NB4 (cell line): Measurements from ENCODE around the gene RBM46.
A peak's percentile ranks its signal among the peaks of the same experiment; 100 is the strongest.

Source experiments
- DNase-seq: peaks from one replicate; pipeline ENCODE4 v3.0.0; 2010; ENCODE audit warnings: low read depth
- H3K4me3 ChIP-seq: one replicate; pipeline ENCODE4 v1.5.1; 2011; ENCODE audit warnings: mild to moderate bottlenecking, low read depth, low read length, moderate library complexity
- CTCF ChIP-seq: IDR thresholded peaks from one replicate; pipeline ENCODE4 v1.5.1; 2012; ENCODE audit warnings: low read depth, low read length
- MYC ChIP-seq: IDR thresholded peaks from 2 replicates; pipeline ENCODE4 v1.6.1; 2011; ENCODE audit warnings: low read depth, low read length
- POLR2A ChIP-seq: IDR thresholded peaks from 2 replicates; pipeline ENCODE4 v1.6.1; 2011; ENCODE audit warnings: mild to moderate bottlenecking; ENCODE audit not compliant: insufficient read length; ENCODE audit errors: extremely low read depth
- TF ChIP-seq, protein P1 (sequence below): IDR thresholded peaks from 2 replicates; pipeline ENCODE4 v1.6.1; 2011; ENCODE audit warnings: low read depth, low read length

Gene RBM46

DNA sequence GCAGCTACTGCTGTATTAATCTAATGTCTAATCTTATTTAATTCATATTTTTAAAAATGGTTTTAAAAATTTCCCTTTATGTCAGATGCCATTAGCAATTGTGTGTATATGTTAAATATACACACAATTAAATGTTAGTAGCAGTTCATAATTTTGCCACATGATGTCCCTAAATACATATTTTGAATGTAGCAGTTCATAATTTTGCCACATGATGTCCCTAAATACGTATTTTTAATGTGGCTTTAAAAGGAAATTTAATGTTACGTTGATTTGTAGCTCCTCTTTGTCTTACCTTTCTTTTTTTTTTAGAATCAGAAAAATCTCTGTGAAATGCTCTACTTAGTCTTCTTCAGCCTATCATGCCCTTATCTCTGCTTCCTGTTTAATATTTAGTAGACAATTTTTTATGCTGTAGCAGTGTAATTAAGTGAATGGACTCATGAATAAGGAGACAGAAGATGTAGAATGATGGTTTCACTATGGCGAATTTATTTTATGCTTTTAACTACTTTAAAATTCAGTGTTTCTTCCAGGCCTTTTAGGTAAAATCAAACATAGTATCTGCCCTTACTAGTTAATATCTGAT, 26.1 kb downstream of the RBM46 start:
- TF ChIP-seq POLR2A = no peak
- peak; percentile 29 for TF ChIP-seq CTCF
- H3K4me3 ChIP-seq = no peak overlapping the region
- DNase-seq = peak; percentile 39

DNA sequence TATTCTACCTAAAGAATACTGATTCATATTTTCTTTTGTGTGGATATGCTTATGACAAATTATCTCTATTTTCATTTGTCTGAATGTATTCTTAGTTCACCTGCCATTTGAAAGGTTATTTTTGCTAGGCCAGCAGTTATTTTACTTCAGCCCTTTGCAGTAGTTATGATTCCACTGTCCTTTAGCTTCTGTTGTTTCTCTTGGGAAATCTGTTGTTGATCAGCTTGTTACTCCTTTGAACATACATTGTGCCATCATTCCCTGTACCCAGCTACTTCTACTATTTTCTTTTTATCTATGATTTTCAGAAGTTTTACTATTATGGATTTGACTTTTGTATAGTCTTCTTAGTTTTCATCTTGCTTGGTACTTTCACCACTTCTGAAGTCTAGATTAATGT, 37.2 kb downstream of the RBM46 start:
- no peak for DNase-seq
- H3K4me3 ChIP-seq = no peak overlapping the region
- TF ChIP-seq, protein P1, sequence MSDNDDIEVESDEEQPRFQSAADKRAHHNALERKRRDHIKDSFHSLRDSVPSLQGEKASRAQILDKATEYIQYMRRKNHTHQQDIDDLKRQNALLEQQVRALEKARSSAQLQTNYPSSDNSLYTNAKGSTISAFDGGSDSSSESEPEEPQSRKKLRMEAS = no peak
- TF ChIP-seq POLR2A = no peak
- TF ChIP-seq CTCF = no peak
- no peak for TF ChIP-seq MYC

GRCh38 chr4:154822775-154823174, 41.7 kb downstream of the RBM46 start:
- TF ChIP-seq, protein P1 = no peak
- TF ChIP-seq MYC (no peak), POLR2A (no peak), CTCF (no peak)
- no peak for DNase-seq
- no peak overlapping the region for H3K4me3 ChIP-seq

- TF ChIP-seq, protein P1 = no peak
- no peak for TF ChIP-seq CTCF
- TF ChIP-seq POLR2A = no peak
- no peak for TF ChIP-seq MYC
- no peak overlapping the region for H3K4me3 ChIP-seq
- DNase-seq = no peak
These were observed 55.0 kb downstream of the RBM46 start for GRCh38 chr4:154836030-154836429.

DNA sequence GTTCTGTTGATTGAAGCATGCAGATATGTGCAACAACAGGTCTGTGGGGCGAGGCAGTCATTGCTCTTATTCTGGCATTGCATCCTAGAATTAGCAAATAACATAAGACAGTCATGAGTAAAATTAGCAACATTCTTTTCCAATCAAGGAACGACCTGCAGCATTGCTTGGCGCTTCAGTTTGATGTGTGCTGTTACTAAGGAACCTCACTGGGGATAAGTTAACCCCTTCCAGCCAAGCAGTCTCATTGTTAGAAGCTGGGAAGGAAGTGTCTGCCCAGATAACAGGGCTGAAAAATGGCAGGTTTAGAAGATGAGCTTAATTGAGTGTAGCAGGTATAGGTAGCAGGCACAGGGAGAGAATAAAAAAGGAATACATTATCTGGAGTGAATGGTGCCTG, 55.4 kb downstream of the RBM46 start:
- no peak overlapping the region for H3K4me3 ChIP-seq
- no peak for DNase-seq
- TF ChIP-seq POLR2A (no peak), MYC (no peak), CTCF (no peak)
- TF ChIP-seq, protein P1 = no peak

DNA sequence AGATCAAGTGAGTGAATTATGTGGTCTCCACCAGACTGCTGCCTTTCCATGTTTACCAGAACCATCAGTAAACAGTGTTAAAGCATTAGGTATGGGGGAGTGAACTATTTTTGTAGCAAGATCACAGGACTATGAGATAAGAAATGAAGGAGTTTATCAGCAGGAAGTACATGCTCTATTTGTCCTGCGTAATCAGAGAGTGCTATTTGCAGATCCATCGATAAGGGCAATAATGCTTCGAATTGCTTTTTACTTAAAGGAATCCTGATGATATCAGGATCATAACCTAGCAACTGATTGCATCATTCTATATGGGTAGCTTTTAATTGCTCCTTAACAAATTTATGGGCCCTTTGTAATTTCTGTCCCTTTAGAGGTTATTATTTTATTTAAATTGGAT, 57.1 kb downstream of the RBM46 start:
- DNase-seq = no peak
- no peak overlapping the region for H3K4me3 ChIP-seq
- TF ChIP-seq MYC = no peak

- TF ChIP-seq MYC = no peak
- TF ChIP-seq, protein P1 = no peak
- no peak for DNase-seq
- no peak overlapping the region for H3K4me3 ChIP-seq
These were observed 57.6 kb downstream of the RBM46 start for GRCh38 chr4:154838694-154839093.
